Upper lobe of left lung (tissue), 4 donors: ENCODE results near the gene RBM19.

Experiments
- POLR2A ChIP-seq, 4 donors: fragments of 450-650 bp; IDR thresholded peaks; one replicate each; pipeline ENCODE4 v1.5.1; 2016 to 2017; ENCODE audit warnings: antibody characterized with exemption in 4 of 4, mild to moderate bottlenecking in 2 of 4
- POLR2AphosphoS5 ChIP-seq, 2 donors: sonication (generic); formaldehyde crosslinking; IDR thresholded peaks; one replicate each; pipeline ENCODE4 v1.5.1; 2017; ENCODE audit warnings: antibody characterized with exemption in 2 of 2
- TF ChIP-seq, protein P1 (sequence below), 6 experiments: fragments of 450-650 bp in 4 of 6; fragments of 200-600 bp in 2 of 6; sonication (generic) in 2 of 6; IDR thresholded peaks; one replicate each; pipeline ENCODE4 v1.5.1; 2016 to 2019; ENCODE audit warnings: antibody characterized with exemption in 6 of 6

- TF ChIP-seq POLR2A (IDR thresholded peaks at IDR 0.05) (no peak), POLR2AphosphoS5 (IDR thresholded peaks at IDR 0.05) (no peak)
- TF ChIP-seq, protein P1, sequence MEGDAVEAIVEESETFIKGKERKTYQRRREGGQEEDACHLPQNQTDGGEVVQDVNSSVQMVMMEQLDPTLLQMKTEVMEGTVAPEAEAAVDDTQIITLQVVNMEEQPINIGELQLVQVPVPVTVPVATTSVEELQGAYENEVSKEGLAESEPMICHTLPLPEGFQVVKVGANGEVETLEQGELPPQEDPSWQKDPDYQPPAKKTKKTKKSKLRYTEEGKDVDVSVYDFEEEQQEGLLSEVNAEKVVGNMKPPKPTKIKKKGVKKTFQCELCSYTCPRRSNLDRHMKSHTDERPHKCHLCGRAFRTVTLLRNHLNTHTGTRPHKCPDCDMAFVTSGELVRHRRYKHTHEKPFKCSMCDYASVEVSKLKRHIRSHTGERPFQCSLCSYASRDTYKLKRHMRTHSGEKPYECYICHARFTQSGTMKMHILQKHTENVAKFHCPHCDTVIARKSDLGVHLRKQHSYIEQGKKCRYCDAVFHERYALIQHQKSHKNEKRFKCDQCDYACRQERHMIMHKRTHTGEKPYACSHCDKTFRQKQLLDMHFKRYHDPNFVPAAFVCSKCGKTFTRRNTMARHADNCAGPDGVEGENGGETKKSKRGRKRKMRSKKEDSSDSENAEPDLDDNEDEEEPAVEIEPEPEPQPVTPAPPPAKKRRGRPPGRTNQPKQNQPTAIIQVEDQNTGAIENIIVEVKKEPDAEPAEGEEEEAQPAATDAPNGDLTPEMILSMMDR (IDR thresholded peaks at IDR 0.05), result no peak
These were observed 7.9 kb upstream of the RBM19 start for GRCh38 chr12:113974006-113974405.
